ENCODE results near the gene TNIP2. TPM values are rescaled to one million over a fixed set of nuclear protein-coding genes. Genes with fewer than 3 reads are reported as not detected.

TNIP2 gene
- total and polyA plus RNA-seq, 2 of the 8 experiments (the other 6 are each of a cell fraction or from before 2014, with no cell fraction given) = 23.7 to 37.7 TPM

GRCh38 chr4:2722033-2722432 lies 34.1 kb downstream of the TNIP2 start:
- no peak overlapping the region for H3K9ac ChIP-seq (replicated peaks in 1 of 4; ENCODE audit: extremely low read depth in 1 of 4, low read depth in 3 of 4, low read length in 3 of 4)
- H2BK20ac ChIP-seq (ENCODE audit: low read length) = no peak overlapping the region
- DNase-seq (ENCODE audit: low read depth in 1 of 2, low spot score in 2 of 2) (no peak), FAIRE-seq (no peak)
- no peak overlapping the region; the same call in 1 of the 2 replicates for H2BK5ac ChIP-seq (ENCODE audit: low read depth, low read length)
- H2AFZ ChIP-seq (ENCODE audit: low read length) = no peak overlapping the region
- H2BK120ac ChIP-seq (replicated peaks; ENCODE audit: low read depth, low read length) = no peak overlapping the region
- H4K5ac ChIP-seq (ENCODE audit: insufficient read length, low read depth, low read length) = no peak overlapping the region
- CTCF ChIA-PET (ENCODE audit: partially characterized antibody) = no interaction called here
- H3K36me3 ChIP-seq (ENCODE audit: control insufficient read depth in 2 of 4, insufficient read depth in 4 of 4, low read length in 3 of 4) = peaks cover 0 to 33% (median 8%) of the 10 kb centered on the region in 4 experiments; a peak in 7 of 8 replicates
- 85% methylated on average over 9 of the region's 9 CpGs; no CpG with 5 or more reads in 1 of the 2 experiments for WGBS, 2 experiments (ENCODE audit: extremely low coverage in 1 of 2, insufficient coverage in 1 of 2, insufficient read length in 1 of 2, insufficient replicate concordance in 2 of 2, low coverage in 1 of 2, low lambda C conversion rate in 2 of 2, missing lambda C conversion rate in 1 of 2)
- TF ChIP-seq RNF2 (IDR thresholded peaks at IDR 0.05; ENCODE audit: borderline replicate concordance, low read depth, low read length, missing control alignments, poor library complexity, severe bottlenecking) (no peak), SRF (IDR thresholded peaks at IDR 0.05; ENCODE audit: low read depth, low read length) (no peak)
- no peak overlapping the region for H3K14ac ChIP-seq (ENCODE audit: insufficient read length)
- peaks cover 0 to 4% of the 10 kb centered on the region in 2 experiments for H4K20me1 ChIP-seq (replicated peaks in 1 of 2; ENCODE audit: control insufficient read depth in 1 of 2, insufficient read depth in 2 of 2, low read length in 2 of 2)
- no peak overlapping the region for H3K56ac ChIP-seq (replicated peaks; ENCODE audit: insufficient read length, low read depth, low read length)
- H3K27ac ChIP-seq (ENCODE audit: low read depth, low read length) = no peak overlapping the region
- no peak overlapping the region for H3K18ac ChIP-seq (ENCODE audit: extremely low read depth, low read length)
- no peak overlapping the region for H2BK12ac ChIP-seq (ENCODE audit: low read depth, low read length)
- no peak overlapping the region for H3K23ac ChIP-seq (ENCODE audit: insufficient read length)
- no peaks in the 10 kb centered on the region for H3K4me1 ChIP-seq (replicated peaks in 1 of 4; ENCODE audit: control insufficient read depth in 3 of 4, insufficient read depth in 4 of 4, low read length in 3 of 4)
- no peaks in the 10 kb centered on the region for H3K27me3 ChIP-seq (replicated peaks in 1 of 4; ENCODE audit: control insufficient read depth in 3 of 4, extremely low read depth in 1 of 4, insufficient read depth in 3 of 4, low read length in 3 of 4)
- H3K4me2 ChIP-seq (ENCODE audit: insufficient read depth in 1 of 2, low read depth in 2 of 2, low read length in 2 of 2) = no peak overlapping the region
- H3K4ac ChIP-seq (replicated peaks; ENCODE audit: insufficient read length, low read depth, low read length) = no peak overlapping the region
- no peak overlapping the region for H4K91ac ChIP-seq (replicated peaks; ENCODE audit: insufficient read length, low read length)
- H3K79me1 ChIP-seq (ENCODE audit: low read depth, low read length) = no peaks in the 10 kb centered on the region
- no peak overlapping the region for H2AK5ac ChIP-seq (ENCODE audit: low read depth, low read length)
- no peak overlapping the region for H2BK15ac ChIP-seq (ENCODE audit: low read length)
- no peaks in the 10 kb centered on the region for H3K9me3 ChIP-seq (ENCODE audit: insufficient read depth in 2 of 2, low read depth in 1 of 2, low read length in 1 of 2)
- H3K4me3 ChIP-seq (ENCODE audit: extremely low read depth in 1 of 4, insufficient read depth in 2 of 4, low read depth in 3 of 4, low read length in 4 of 4) = no peak overlapping the region
- H4K8ac ChIP-seq (ENCODE audit: extremely low read depth, insufficient read depth, low read length) = no peak overlapping the region
- POLR2A ChIA-PET (ENCODE audit: partially characterized antibody) = no interaction called here
- H3K23me2 ChIP-seq (ENCODE audit: low read depth, low read length) = no peaks in the 10 kb centered on the region
- H3K79me2 ChIP-seq (ENCODE audit: control insufficient read depth in 1 of 2, insufficient read depth in 2 of 2, low read length in 2 of 2) = no peaks in the 10 kb centered on the region
